HUES64 (cell line): ENCODE results near the gene CDK3.
"Not testable (repeated sequence)": the region's sequence is repeated elsewhere in the genome, so short reads cannot be mapped to it uniquely, and the experiment has no call there.

Experiments
- H3K27ac ChIP-seq: 2 replicates; pipeline ENCODE4 v1.7.0; 2013; ENCODE audit warnings: low read depth, low read length, inconsistent platforms
- H3K27me3 ChIP-seq: 2 replicates; pipeline ENCODE4 v1.6.1; 2013; ENCODE audit warnings: mild to moderate bottlenecking, low read length; ENCODE audit not compliant: insufficient read depth
- H3K36me3 ChIP-seq: 2 replicates; pipeline ENCODE4 v1.6.1; 2013; ENCODE audit warnings: mild to moderate bottlenecking, low read length; ENCODE audit not compliant: insufficient read depth
- H3K4me1 ChIP-seq: 2 replicates; pipeline ENCODE4 v1.6.1; 2013; ENCODE audit warnings: mild to moderate bottlenecking, low read length, moderate library complexity; ENCODE audit not compliant: insufficient read depth
- H3K4me3 ChIP-seq: 2 replicates; pipeline ENCODE4 v1.5.1; 2013; ENCODE audit warnings: mild to moderate bottlenecking, low read length, moderate library complexity
- H3K9ac ChIP-seq: 2 replicates; pipeline ENCODE4 v1.6.1; 2013; ENCODE audit warnings: mild to moderate bottlenecking, low read depth, low read length
- H3K9me3 ChIP-seq: 2 replicates; pipeline ENCODE4 v1.6.1; 2013; ENCODE audit warnings: low read depth, low read length; ENCODE audit not compliant: insufficient read depth
- WGBS: fragments of 150-250, 120-280 bp; methylation state at CpG from one replicate; pipeline ENCODE4 v1.1.7; 2013; ENCODE audit warnings: missing lambda C conversion rate; 5-methylcytosine and 5-hydroxymethylcytosine counted together

CDK3 gene

GRCh38 chr17:76033139-76033538, 32.5 kb downstream of the CDK3 start:
- H3K4me1 ChIP-seq = peaks cover 14% of the 10 kb centered on the region
- no peaks in the 10 kb centered on the region for H3K27me3 ChIP-seq
- 94% methylated on average over 6 of the region's 6 CpGs for WGBS
- peaks cover 1% of the 10 kb centered on the region; the same call in 1 of the 2 replicates for H3K36me3 ChIP-seq
- H3K9me3 ChIP-seq = no peaks in the 10 kb centered on the region
- H3K9ac ChIP-seq = no peak overlapping the region
- no peak overlapping the region for H3K27ac ChIP-seq
- no peak overlapping the region for H3K4me3 ChIP-seq

- H3K4me3 ChIP-seq = no peak overlapping the region
- H3K27me3 ChIP-seq = no peaks in the 10 kb centered on the region
- no peaks in the 10 kb centered on the region for H3K9me3 ChIP-seq
- H3K9ac ChIP-seq = no peak overlapping the region
- peaks cover 13% of the 10 kb centered on the region for H3K4me1 ChIP-seq
- peaks cover 17% of the 10 kb centered on the region for H3K36me3 ChIP-seq
- WGBS = 94% methylated on average over 13 of the region's 13 CpGs
- no peak overlapping the region for H3K27ac ChIP-seq
Observed at GRCh38 chr17:76034428-76035350, 34.0 kb downstream of the CDK3 start.

- WGBS = 68% methylated on average over 22 of the region's 22 CpGs
- no peak overlapping the region for H3K4me3 ChIP-seq
- H3K4me1 ChIP-seq = peaks cover 25% of the 10 kb centered on the region
- peaks cover 37% of the 10 kb centered on the region for H3K36me3 ChIP-seq
- H3K9ac ChIP-seq = no peak overlapping the region
- H3K9me3 ChIP-seq = no peaks in the 10 kb centered on the region
- H3K27me3 ChIP-seq = no peaks in the 10 kb centered on the region
- 0 out of 2 replicates have a peak overlapping the region, but pooled peaks have one; percentile 26 for H3K27ac ChIP-seq
Observed at GRCh38 chr17:76036497-76037261, 36.0 kb downstream of the CDK3 start.

GRCh38 chr17:76038050-76038449, 37.4 kb downstream of the CDK3 start:
- H3K27ac ChIP-seq = no peak overlapping the region
- H3K9me3 ChIP-seq = no peaks in the 10 kb centered on the region
- no peak overlapping the region for H3K4me3 ChIP-seq
- no peaks in the 10 kb centered on the region for H3K27me3 ChIP-seq
- 92% methylated on average over 3 of the region's 3 CpGs for WGBS
- no peak overlapping the region for H3K9ac ChIP-seq
- peaks cover 47% of the 10 kb centered on the region for H3K36me3 ChIP-seq
- H3K4me1 ChIP-seq = peaks cover 25% of the 10 kb centered on the region

- H3K4me1 ChIP-seq = peaks cover 25% of the 10 kb centered on the region
- no peak overlapping the region; the same call in 1 of the 2 replicates for H3K27ac ChIP-seq
Observed at GRCh38 chr17:76039121-76039520, 38.5 kb downstream of the CDK3 start.

GRCh38 chr17:76040376-76040775, 39.7 kb downstream of the CDK3 start:
- no peaks in the 10 kb centered on the region for H3K27me3 ChIP-seq
- no peak overlapping the region for H3K4me3 ChIP-seq
- H3K9ac ChIP-seq = no peak overlapping the region
- WGBS = 66% methylated on average over 6 of the region's 6 CpGs
- peaks cover 71% of the 10 kb centered on the region for H3K36me3 ChIP-seq
- peaks cover 25% of the 10 kb centered on the region for H3K4me1 ChIP-seq
- no peaks in the 10 kb centered on the region for H3K9me3 ChIP-seq
- H3K27ac ChIP-seq = peak overlapping the region; percentile 72; the same call in 1 of the 2 replicates

More at GRCh38 chr17:76039121-76039520, 38.5 kb downstream of the CDK3 start:
- Histone ChIP-seq H3K4me3 (no peak overlapping the region), H3K36me3 (peaks cover 58% of the 10 kb centered on the region), H3K27me3 (no peaks in the 10 kb centered on the region), H3K9ac (no peak overlapping the region), H3K9me3 (no peaks in the 10 kb centered on the region)
- WGBS = 94% methylated on average over 6 of the region's 6 CpGs

GRCh38 chr17:76042868-76043267, 42.2 kb downstream of the CDK3 start:
- H3K27ac ChIP-seq, H3K9me3 ChIP-seq, H3K9ac ChIP-seq, H3K27me3 ChIP-seq, H3K4me3 ChIP-seq: not testable (repeated sequence)
- 98% methylated on average over 3 of the region's 3 CpGs for WGBS
- H3K4me1 ChIP-seq = peaks cover 16% of the 10 kb centered on the region; the same call in 1 of the 2 replicates
- peaks cover 94% of the 10 kb centered on the region for H3K36me3 ChIP-seq

- 96% methylated on average over 11 of the region's 11 CpGs for WGBS
- H3K4me3 ChIP-seq, H3K9me3 ChIP-seq, H3K27me3 ChIP-seq, H3K27ac ChIP-seq, H3K9ac ChIP-seq: not testable (repeated sequence)
- peaks cover 95% of the 10 kb centered on the region for H3K36me3 ChIP-seq
- H3K4me1 ChIP-seq = peaks cover 15% of the 10 kb centered on the region; the same call in 1 of the 2 replicates
Observed at GRCh38 chr17:76044475-76045007, 43.9 kb downstream of the CDK3 start.

GRCh38 chr17:76046064-76046463, 45.4 kb downstream of the CDK3 start:
- Histone ChIP-seq H3K9me3 (no peaks in the 10 kb centered on the region), H3K4me3 (no peak overlapping the region), H3K4me1 (peaks cover 2% of the 10 kb centered on the region; the same call in 1 of the 2 replicates), H3K27ac (no peak overlapping the region), H3K36me3 (peaks cover 95% of the 10 kb centered on the region), H3K9ac (no peak overlapping the region), H3K27me3 (no peaks in the 10 kb centered on the region)
- 95% methylated on average over 8 of the region's 8 CpGs for WGBS

- no peak overlapping the region for H3K27ac ChIP-seq
- H3K27me3 ChIP-seq = no peaks in the 10 kb centered on the region
- peaks cover 91% of the 10 kb centered on the region for H3K36me3 ChIP-seq
Observed at GRCh38 chr17:76048025-76048605, 47.5 kb downstream of the CDK3 start.

More at GRCh38 chr17:76048025-76048605, 47.5 kb downstream of the CDK3 start:
- no peaks in the 10 kb centered on the region for H3K4me1 ChIP-seq
- no peaks in the 10 kb centered on the region for H3K9me3 ChIP-seq
- 93% methylated on average over 9 of the region's 9 CpGs for WGBS
- H3K9ac ChIP-seq = no peak overlapping the region
- H3K4me3 ChIP-seq = no peak overlapping the region
